Osteoblast (primary cell): ENCODE measurements around the gene UBE2E2. TPM values are rescaled to one million over a fixed set of nuclear protein-coding genes. Genes with fewer than 3 reads are reported as not detected.
A peak's percentile ranks its signal among the peaks of the same experiment; 100 is the strongest.

Experiments used
- DNase-seq: peaks from one replicate; pipeline ENCODE4 v3.0.0; 2011; ENCODE audit warnings: low spot score, mixed read lengths; ENCODE audit not compliant: insufficient read length; ENCODE audit errors: missing footprints
- H2AFZ ChIP-seq: 2 replicates; pipeline ENCODE4 v1.6.0; 2011; ENCODE audit warnings: mild to moderate bottlenecking, low read length
- H3K27ac ChIP-seq: 2 replicates; pipeline ENCODE4 v1.5.1; 2011; ENCODE audit warnings: mild to moderate bottlenecking, low read depth, low read length, moderate library complexity
- H3K27me3 ChIP-seq: 2 replicates; pipeline ENCODE4 v1.6.0; 2012; ENCODE audit warnings: mild to moderate bottlenecking, control low read depth, inconsistent platforms, low read length, moderate library complexity; ENCODE audit not compliant: insufficient read depth
- H3K36me3 ChIP-seq: 2 replicates; pipeline ENCODE4 v1.5.1; 2011; ENCODE audit warnings: mild to moderate bottlenecking, low read length, control low read depth, moderate library complexity; ENCODE audit not compliant: insufficient read depth
- H3K4me1 ChIP-seq: 2 replicates; pipeline ENCODE4 v1.5.1; 2011; ENCODE audit warnings: mild to moderate bottlenecking, low read length, control low read depth, moderate library complexity; ENCODE audit not compliant: insufficient read depth
- H3K4me2 ChIP-seq: 2 replicates; pipeline ENCODE4 v1.6.0; 2011; ENCODE audit warnings: mild to moderate bottlenecking, low read length; ENCODE audit not compliant: insufficient read depth
- H3K4me3 ChIP-seq: fragments of 200-600 bp; sonication (generic); 3 replicates; pipeline ENCODE4 v1.5.1; 2012; ENCODE audit warnings: mild to moderate bottlenecking, low read length, inconsistent platforms; ENCODE audit not compliant: insufficient read depth
- H3K79me2 ChIP-seq: 2 replicates; pipeline ENCODE4 v1.6.0; 2012; ENCODE audit warnings: mild to moderate bottlenecking, low read length, control low read depth, inconsistent platforms; ENCODE audit not compliant: insufficient read depth
- H3K9me3 ChIP-seq: 2 replicates; pipeline ENCODE4 v1.5.1; 2011; ENCODE audit warnings: low read depth, low read length, control low read depth
- H4K20me1 ChIP-seq: 2 replicates; pipeline ENCODE4 v1.6.0; 2012; ENCODE audit warnings: mild to moderate bottlenecking, low read length, control low read depth; ENCODE audit not compliant: insufficient read depth
- total RNA-seq: library from RNA; depleted of rRNA; stranded (reverse); fragments of >200 nt; gene quantifications from 2 replicates; pipeline ENCODE4 v1.2.3, GENCODE V29; 2012
- TF ChIP-seq, protein P1 (sequence below): IDR thresholded peaks from 2 replicates; pipeline ENCODE4 v1.5.1; 2011; ENCODE audit warnings: mild to moderate bottlenecking, low read depth, low read length, moderate library complexity; ENCODE audit errors: extremely low read depth

The UBE2E2 gene
- total RNA-seq, 1 donor, result 49.6 TPM

DNA sequence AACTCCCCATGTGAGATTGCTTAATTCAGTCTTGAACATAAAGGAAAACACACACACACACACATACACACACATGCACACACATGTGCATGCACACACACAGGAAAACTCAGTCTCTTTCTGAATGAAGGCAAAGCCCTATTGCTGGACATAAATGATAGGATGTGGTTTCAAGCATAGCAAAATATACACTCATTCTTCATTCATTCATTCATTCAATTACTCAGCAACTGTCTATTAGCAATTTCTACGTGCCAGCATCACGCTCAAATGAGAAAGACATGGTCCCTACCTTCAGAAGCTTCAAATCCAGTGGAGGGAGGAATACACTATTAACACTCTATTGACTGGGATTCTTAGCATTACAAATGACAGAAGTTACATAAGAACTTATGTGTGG lies 41.8 kb upstream of the UBE2E2 start:
- Histone ChIP-seq H3K4me3 (no peak overlapping the region), H3K27ac (no peak overlapping the region), H3K4me2 (no peak overlapping the region), H4K20me1 (no peaks in the 10 kb centered on the region), H3K9me3 (no peaks in the 10 kb centered on the region), H3K4me1 (peaks cover 7% of the 10 kb centered on the region), H3K79me2 (no peaks in the 10 kb centered on the region), H2AFZ (no peak overlapping the region), H3K36me3 (no peaks in the 10 kb centered on the region), H3K27me3 (no peaks in the 10 kb centered on the region)
- TF ChIP-seq, protein P1, sequence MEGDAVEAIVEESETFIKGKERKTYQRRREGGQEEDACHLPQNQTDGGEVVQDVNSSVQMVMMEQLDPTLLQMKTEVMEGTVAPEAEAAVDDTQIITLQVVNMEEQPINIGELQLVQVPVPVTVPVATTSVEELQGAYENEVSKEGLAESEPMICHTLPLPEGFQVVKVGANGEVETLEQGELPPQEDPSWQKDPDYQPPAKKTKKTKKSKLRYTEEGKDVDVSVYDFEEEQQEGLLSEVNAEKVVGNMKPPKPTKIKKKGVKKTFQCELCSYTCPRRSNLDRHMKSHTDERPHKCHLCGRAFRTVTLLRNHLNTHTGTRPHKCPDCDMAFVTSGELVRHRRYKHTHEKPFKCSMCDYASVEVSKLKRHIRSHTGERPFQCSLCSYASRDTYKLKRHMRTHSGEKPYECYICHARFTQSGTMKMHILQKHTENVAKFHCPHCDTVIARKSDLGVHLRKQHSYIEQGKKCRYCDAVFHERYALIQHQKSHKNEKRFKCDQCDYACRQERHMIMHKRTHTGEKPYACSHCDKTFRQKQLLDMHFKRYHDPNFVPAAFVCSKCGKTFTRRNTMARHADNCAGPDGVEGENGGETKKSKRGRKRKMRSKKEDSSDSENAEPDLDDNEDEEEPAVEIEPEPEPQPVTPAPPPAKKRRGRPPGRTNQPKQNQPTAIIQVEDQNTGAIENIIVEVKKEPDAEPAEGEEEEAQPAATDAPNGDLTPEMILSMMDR, result no peak
- DNase-seq, result no peak

DNA sequence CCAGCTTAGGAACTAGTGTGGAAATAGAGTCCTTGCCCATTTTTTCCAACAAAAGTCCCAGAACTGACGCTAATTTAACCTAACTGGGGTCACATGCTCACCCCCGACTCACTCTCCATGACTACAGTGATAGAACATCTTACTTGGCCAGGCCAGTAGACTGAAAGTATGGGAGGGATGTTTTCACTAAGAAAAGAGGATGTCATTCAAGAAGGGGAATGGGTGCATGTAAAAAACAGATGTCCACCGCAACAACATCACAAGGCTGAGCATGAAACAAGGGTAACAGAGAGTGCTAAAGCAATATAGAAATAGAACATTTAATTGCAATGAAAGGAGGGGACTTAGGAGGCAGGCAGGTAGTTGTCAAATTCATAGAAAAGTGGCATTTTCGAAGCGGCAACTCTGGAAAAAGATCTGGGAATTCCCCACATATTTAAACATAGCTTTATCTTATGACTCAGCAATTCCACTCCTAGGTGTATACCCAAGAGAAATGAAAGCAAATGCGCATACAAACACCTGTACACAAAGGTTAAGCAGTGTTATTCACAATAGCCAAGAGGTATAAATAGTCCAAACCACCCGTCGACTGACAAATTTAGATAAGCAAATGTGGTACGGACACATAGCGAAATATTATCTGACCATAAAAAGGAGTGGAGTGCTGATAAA lies 41.1 kb upstream of the UBE2E2 start:
- Histone ChIP-seq H3K27me3 (peaks cover 6% of the 10 kb centered on the region), H3K4me1 (peaks cover 7% of the 10 kb centered on the region), H2AFZ (no peak overlapping the region), H3K9me3 (no peaks in the 10 kb centered on the region), H4K20me1 (no peaks in the 10 kb centered on the region), H3K36me3 (no peaks in the 10 kb centered on the region), H3K4me3 (no peak overlapping the region), H3K27ac (no peak overlapping the region), H3K79me2 (no peaks in the 10 kb centered on the region), H3K4me2 (no peak overlapping the region)
- TF ChIP-seq, protein P1, result no peak
- DNase-seq, result peak; percentile 25

DNA sequence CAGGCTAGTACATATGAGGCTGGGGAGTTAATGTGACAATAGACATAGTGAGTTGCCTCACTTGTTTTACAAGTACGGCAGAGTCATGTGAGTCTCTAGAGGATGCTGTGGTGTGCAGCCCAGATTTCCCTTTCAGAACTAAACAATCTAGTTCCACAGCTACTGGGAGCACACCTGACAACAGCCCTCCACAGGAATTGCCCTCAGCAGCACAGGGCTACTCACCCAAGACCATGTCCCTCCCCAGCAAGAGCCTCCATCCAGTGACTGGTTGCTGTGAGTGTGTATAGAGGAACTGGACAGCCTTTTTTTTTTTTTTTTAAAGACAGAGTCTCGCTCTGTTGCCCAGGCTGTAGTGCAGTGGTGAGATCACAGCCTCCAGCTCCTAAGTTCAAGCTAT lies 40.2 kb upstream of the UBE2E2 start:
- Histone ChIP-seq H4K20me1 (no peaks in the 10 kb centered on the region), H3K27me3 (peaks cover 6% of the 10 kb centered on the region), H3K27ac (no peak overlapping the region), H3K79me2 (no peaks in the 10 kb centered on the region), H2AFZ (no peak overlapping the region), H3K9me3 (no peaks in the 10 kb centered on the region), H3K4me3 (no peak overlapping the region), H3K36me3 (no peaks in the 10 kb centered on the region), H3K4me1 (peaks cover 7% of the 10 kb centered on the region), H3K4me2 (no peak overlapping the region)
- no peak for DNase-seq
- TF ChIP-seq, protein P1, result no peak

DNA sequence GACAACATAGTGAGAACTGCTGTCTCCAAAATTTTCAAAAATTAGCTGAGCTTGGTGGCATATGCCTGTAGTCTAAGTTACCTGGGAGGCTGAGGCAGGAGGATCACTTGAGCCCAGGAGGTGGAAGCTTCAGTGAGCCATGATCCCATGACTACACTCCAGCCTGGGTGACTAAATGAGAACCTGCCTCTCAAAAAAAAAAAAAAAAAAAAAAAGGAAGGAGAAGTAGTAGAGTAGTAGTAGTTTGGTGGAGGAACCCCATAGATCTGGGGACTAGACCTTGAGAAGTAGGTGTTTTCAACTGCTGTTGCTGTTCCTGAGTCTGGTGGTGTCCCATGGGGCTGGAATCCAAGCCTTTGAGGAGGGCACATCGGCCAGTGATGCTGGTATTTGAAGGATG lies 38.4 kb upstream of the UBE2E2 start:
- Histone ChIP-seq H3K27ac (no peak overlapping the region), H3K36me3 (no peaks in the 10 kb centered on the region), H3K27me3 (peaks cover 6% of the 10 kb centered on the region), H2AFZ (no peak overlapping the region), H3K4me1 (peaks cover 4% of the 10 kb centered on the region), H3K79me2 (no peaks in the 10 kb centered on the region), H3K4me3 (no peak overlapping the region), H3K4me2 (no peak overlapping the region), H4K20me1 (no peaks in the 10 kb centered on the region), H3K9me3 (no peaks in the 10 kb centered on the region)
- TF ChIP-seq, protein P1, result no peak
- no peak for DNase-seq
